Thoracic aorta (tissue), 2 donors: Measurements from ENCODE around the gene NEDD9. TPM values are rescaled to one million over a fixed set of nuclear protein-coding genes. Genes with fewer than 3 reads are reported as not detected.

Source experiments
- ATAC-seq: fragments of 150-250 bp; one replicate; pipeline ENCODE4 v1.8.0; 2017; ENCODE audit warnings: low read depth; ENCODE audit not compliant: insufficient number of reproducible peaks, low FRiP score
- DNase-seq: peaks from one replicate; pipeline ENCODE4 v3.0.0-alpha.2; 2020; ENCODE audit warnings: low spot score
- H3K27ac ChIP-seq, 2 donors: fragments of 200-600 bp; sonication (generic); 1 replicate in 1 of 2; 2 replicates in 1 of 2; pipeline ENCODE4 v1.5.1; 2016; ENCODE audit warnings: mild to moderate bottlenecking in 2 of 2, moderate library complexity in 2 of 2
- H3K27me3 ChIP-seq: fragments of 200-600 bp; sonication (generic); replicated peaks from 2 replicates; pipeline ENCODE4 v1.6.0; 2016; ENCODE audit warnings: mild to moderate bottlenecking; ENCODE audit not compliant: insufficient read depth
- H3K36me3 ChIP-seq: fragments of 200-600 bp; sonication (generic); one replicate; pipeline ENCODE4 v1.5.1; 2016
- H3K4me1 ChIP-seq, 2 donors: fragments of 200-600 bp; sonication (generic); 1 replicate in 1 of 2; 2 replicates in 1 of 2; pipeline versions ENCODE4 v1.5.1 to v1.6.0; 2016; ENCODE audit warnings: low read depth in 2 of 2, mild to moderate bottlenecking in 1 of 2; ENCODE audit not compliant: control insufficient read depth in 1 of 2
- H3K4me3 ChIP-seq: fragments of 200-600 bp; sonication (generic); 2 replicates; pipeline ENCODE4 v1.5.1; 2016; ENCODE audit warnings: mild to moderate bottlenecking
- H3K9me3 ChIP-seq: fragments of 200-600 bp; sonication (generic); 2 replicates; pipeline ENCODE4 v1.5.1; 2016
- CTCF ChIP-seq: fragments of 200-600 bp; sonication (generic); IDR thresholded peaks from one replicate; pipeline ENCODE4 v1.5.1; 2019; ENCODE audit warnings: antibody characterized with exemption
- total RNA-seq, 2 donors: library from RNA; depleted of rRNA; stranded (reverse); fragments of >200 nt; gene quantifications; one replicate each; pipeline versions ENCODE4 v1.1.0 to v1.2.3, GENCODE V29; 2016

Gene NEDD9
- total RNA-seq, 2 donors from 2014 or later: 122 to 181 TPM

- Histone ChIP-seq H3K27me3 (no peaks in the 10 kb centered on the region), H3K4me1 (peaks cover 88 to 100% of the 10 kb centered on the region in 2 donors), H3K36me3 (peaks cover 3% of the 10 kb centered on the region), H3K9me3 (no peaks in the 10 kb centered on the region), H3K4me3 (peak overlapping the region; percentile 4), H3K27ac (peak overlapping the region; percentile 91 to 97)
- TF ChIP-seq CTCF: no peak
- no peak for ATAC-seq
- DNase-seq: no peak
Measured at GRCh38 chr6:11212664-11213063, 19.8 kb downstream of the NEDD9 start.

DNA sequence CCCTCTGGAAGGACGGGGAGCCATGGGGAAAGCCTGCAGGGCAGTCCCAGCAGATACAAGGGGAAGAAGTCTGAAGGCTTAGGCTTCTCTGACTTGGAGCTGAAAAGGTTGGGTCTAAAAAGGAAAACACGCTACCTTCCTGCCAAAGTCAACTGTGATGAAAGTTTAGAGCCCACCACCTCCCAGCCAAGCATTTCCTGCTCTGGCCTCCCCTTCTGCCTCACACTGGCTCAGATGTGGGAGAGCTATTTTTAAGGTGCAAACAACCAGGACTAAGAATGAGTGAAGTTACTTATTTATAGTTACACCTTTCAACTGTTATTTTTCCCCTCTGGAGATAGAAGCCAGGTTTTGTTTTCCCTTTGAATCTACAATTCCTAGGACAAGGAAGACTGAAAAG lies 21.2 kb downstream of the NEDD9 start:
- no peak for ATAC-seq
- Histone ChIP-seq H3K27me3 (no peaks in the 10 kb centered on the region), H3K4me1 (peaks cover 83 to 98% of the 10 kb centered on the region in 2 donors), H3K27ac (peak overlapping the region; percentile 91 to 97), H3K36me3 (peaks cover 3% of the 10 kb centered on the region), H3K9me3 (no peaks in the 10 kb centered on the region), H3K4me3 (peak overlapping the region; percentile 47)
- DNase-seq: no peak
- no peak for TF ChIP-seq CTCF

GRCh38 chr6:11210386-11211138 lies 21.9 kb downstream of the NEDD9 start:
- DNase-seq (no peak), ATAC-seq (no peak)
- TF ChIP-seq CTCF: no peak
- Histone ChIP-seq H3K27me3 (no peaks in the 10 kb centered on the region), H3K27ac (peak overlapping the region; percentile 91 to 97), H3K4me1 (peaks cover 80 to 98% of the 10 kb centered on the region in 2 donors), H3K9me3 (no peaks in the 10 kb centered on the region), H3K36me3 (peaks cover 3% of the 10 kb centered on the region), H3K4me3 (peak overlapping the region; percentile 47)

DNA sequence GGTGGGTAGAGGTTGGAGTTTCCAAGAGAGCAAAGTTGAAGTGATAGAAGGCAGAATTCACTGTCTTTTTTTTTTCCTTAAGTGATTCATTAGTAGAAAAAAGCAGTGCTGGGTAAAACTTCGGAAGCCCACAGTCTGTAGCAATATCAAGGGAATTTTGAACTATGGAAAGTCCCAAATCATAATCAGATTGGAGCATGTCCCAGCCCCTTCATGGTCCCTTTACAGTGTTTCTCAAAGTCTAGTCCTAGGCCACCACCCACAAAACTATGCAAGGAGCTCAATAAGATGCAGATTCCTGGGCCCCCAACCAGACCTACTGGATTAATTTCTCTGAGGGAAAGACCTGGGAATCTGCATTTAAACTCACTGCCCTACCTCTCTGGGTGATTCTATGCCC lies 22.6 kb downstream of the NEDD9 start:
- no peaks in the 10 kb centered on the region for H3K9me3 ChIP-seq
- H3K4me1 ChIP-seq: peaks cover 77 to 98% of the 10 kb centered on the region in 2 donors
- H3K4me3 ChIP-seq: peak overlapping the region; percentile 1
- peak overlapping the region; percentile 91 to 97 for H3K27ac ChIP-seq
- peaks cover 3% of the 10 kb centered on the region for H3K36me3 ChIP-seq
- H3K27me3 ChIP-seq: no peaks in the 10 kb centered on the region
- no peak for DNase-seq
- no peak for TF ChIP-seq CTCF
- ATAC-seq: no peak

DNA sequence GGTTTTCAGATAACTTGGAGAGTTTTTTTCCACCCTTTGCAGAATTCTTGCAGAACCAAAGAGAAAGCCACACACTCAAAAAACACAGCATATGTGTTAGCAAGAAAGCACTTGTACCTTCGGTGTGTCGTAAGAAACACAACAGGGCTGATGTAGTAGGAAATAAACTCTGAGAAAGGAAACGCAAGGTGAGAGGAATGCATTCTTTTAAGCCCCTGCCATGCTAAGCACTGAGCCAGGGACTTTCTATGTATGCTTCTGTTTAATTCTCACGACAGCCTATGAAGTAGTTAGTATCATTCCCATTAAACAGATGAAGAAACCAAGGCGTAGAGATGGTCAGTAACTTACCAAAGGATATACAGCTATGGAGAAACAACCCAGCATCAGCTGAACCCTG lies 23.1 kb downstream of the NEDD9 start:
- Histone ChIP-seq H3K4me3 (peak overlapping the region; percentile 1), H3K27me3 (no peaks in the 10 kb centered on the region), H3K4me1 (peaks cover 73 to 96% of the 10 kb centered on the region in 2 donors), H3K27ac (peak overlapping the region; percentile 91 to 97), H3K9me3 (no peaks in the 10 kb centered on the region), H3K36me3 (peaks cover 3% of the 10 kb centered on the region)
- no peak for ATAC-seq
- TF ChIP-seq CTCF: no peak
- DNase-seq: no peak
